ENCODE data around the gene ITFG2.

The ITFG2 gene

GRCh38 chr12:2800046-2800570 lies 12.4 kb upstream of the ITFG2 start:
- H3K79me2 ChIP-seq (ENCODE audit: insufficient read depth, low read length) = peaks cover 35% of the 10 kb centered on the region
- no peak overlapping the region for H3K4me3 ChIP-seq (ENCODE audit: low read length, poor library complexity, severe bottlenecking)
- H4K20me1 ChIP-seq (ENCODE audit: insufficient read depth, low read length, poor library complexity, severe bottlenecking) = peaks cover 26% of the 10 kb centered on the region
- H3K4me1 ChIP-seq (ENCODE audit: insufficient read depth, low read length, poor library complexity, severe bottlenecking) = peaks cover 17% of the 10 kb centered on the region
- peaks cover 72% of the 10 kb centered on the region; the same call in 1 of the 2 replicates for H3K36me3 ChIP-seq (ENCODE audit: insufficient read depth, low read length)
- no peaks in the 10 kb centered on the region for H3K9me2 ChIP-seq (replicated peaks; ENCODE audit: low read depth, low read length)
- no peaks in the 10 kb centered on the region for H3K27me3 ChIP-seq (ENCODE audit: insufficient read depth, low read length, poor library complexity, severe bottlenecking)
- no peak overlapping the region for H3K4me2 ChIP-seq (ENCODE audit: low read depth, low read length, poor library complexity, severe bottlenecking)
- no peak overlapping the region for H3K9ac ChIP-seq (ENCODE audit: low read depth, low read length, poor library complexity, severe bottlenecking)
- H3K9me3 ChIP-seq (ENCODE audit: insufficient read depth, low read depth, low read length) = no peaks in the 10 kb centered on the region
- TF ChIP-seq CTCF (conservative IDR thresholded peaks at IDR 0.05; ENCODE audit: low read length) (no peak), EZH2phosphoT487 (IDR thresholded peaks at IDR 0.05; ENCODE audit: borderline replicate concordance) (no peak)
- H2AFZ ChIP-seq (ENCODE audit: low read length) = no peak overlapping the region
- no peaks in the 10 kb centered on the region for H3F3A ChIP-seq (ENCODE audit: low read depth)

- H4K20me1 ChIP-seq (ENCODE audit: insufficient read depth, low read length, poor library complexity, severe bottlenecking) = peaks cover 22% of the 10 kb centered on the region
- H3K9ac ChIP-seq (ENCODE audit: low read depth, low read length, poor library complexity, severe bottlenecking) = no peak overlapping the region
Observed at GRCh38 chr12:2801044-2801783, 11.3 kb upstream of the ITFG2 start.

GRCh38 chr12:2803635-2804392 lies 8.7 kb upstream of the ITFG2 start:
- Histone ChIP-seq H3F3A (ENCODE audit: low read depth) (no peaks in the 10 kb centered on the region), H3K36me3 (ENCODE audit: insufficient read depth, low read length) (peaks cover 62% of the 10 kb centered on the region; the same call in 1 of the 2 replicates), H4K20me1 (ENCODE audit: insufficient read depth, low read length, poor library complexity, severe bottlenecking) (no peaks in the 10 kb centered on the region), H2AFZ (ENCODE audit: low read length) (no peak overlapping the region), H3K9me2 (replicated peaks; ENCODE audit: low read depth, low read length) (no peaks in the 10 kb centered on the region), H3K27me3 (ENCODE audit: insufficient read depth, low read length, poor library complexity, severe bottlenecking) (no peaks in the 10 kb centered on the region), H3K4me3 (ENCODE audit: low read length, poor library complexity, severe bottlenecking) (no peak overlapping the region), H3K79me2 (ENCODE audit: insufficient read depth, low read length) (0 out of 2 replicates have a peak, but pooled peaks cover 3% of the 10 kb centered on the region), H3K4me1 (ENCODE audit: insufficient read depth, low read length, poor library complexity, severe bottlenecking) (no peaks in the 10 kb centered on the region), H3K9ac (ENCODE audit: low read depth, low read length, poor library complexity, severe bottlenecking) (no peak overlapping the region), H3K4me2 (ENCODE audit: low read depth, low read length, poor library complexity, severe bottlenecking) (no peak overlapping the region), H3K9me3 (ENCODE audit: insufficient read depth, low read depth, low read length) (no peaks in the 10 kb centered on the region)
- TF ChIP-seq CTCF (conservative IDR thresholded peaks at IDR 0.05; ENCODE audit: low read length) (no peak), EZH2phosphoT487 (IDR thresholded peaks at IDR 0.05; ENCODE audit: borderline replicate concordance) (no peak)

More at GRCh38 chr12:2801044-2801783, 11.3 kb upstream of the ITFG2 start:
- H3F3A ChIP-seq (ENCODE audit: low read depth) = no peaks in the 10 kb centered on the region
- H3K4me3 ChIP-seq (ENCODE audit: low read length, poor library complexity, severe bottlenecking) = no peak overlapping the region
- H3K4me2 ChIP-seq (ENCODE audit: low read depth, low read length, poor library complexity, severe bottlenecking) = no peak overlapping the region
- H3K9me2 ChIP-seq (replicated peaks; ENCODE audit: low read depth, low read length) = no peaks in the 10 kb centered on the region
- no peaks in the 10 kb centered on the region for H3K27me3 ChIP-seq (ENCODE audit: insufficient read depth, low read length, poor library complexity, severe bottlenecking)
- no peak overlapping the region for H2AFZ ChIP-seq (ENCODE audit: low read length)
- H3K9me3 ChIP-seq (ENCODE audit: insufficient read depth, low read depth, low read length) = no peaks in the 10 kb centered on the region
- peaks cover 15% of the 10 kb centered on the region for H3K4me1 ChIP-seq (ENCODE audit: insufficient read depth, low read length, poor library complexity, severe bottlenecking)
- H3K36me3 ChIP-seq (ENCODE audit: insufficient read depth, low read length) = peaks cover 76% of the 10 kb centered on the region; the same call in 1 of the 2 replicates
- H3K79me2 ChIP-seq (ENCODE audit: insufficient read depth, low read length) = peaks cover 28% of the 10 kb centered on the region
- TF ChIP-seq CTCF (conservative IDR thresholded peaks at IDR 0.05; ENCODE audit: low read length) (no peak), EZH2phosphoT487 (IDR thresholded peaks at IDR 0.05; ENCODE audit: borderline replicate concordance) (no peak)

Data from Loucy (cell line).